PFSK-1 (cell line): ENCODE results near the gene RRAGB. TPM values are rescaled to one million over a fixed set of nuclear protein-coding genes. Genes with fewer than 3 reads are reported as not detected.

Source experiments
- FOXP2 ChIP-seq: optimal IDR thresholded peaks from 2 replicates; pipeline ENCODE3; 2011; ENCODE audit warnings: borderline replicate concordance, control low read depth, inconsistent platforms; ENCODE audit not compliant: insufficient read depth; ENCODE audit errors: extremely low read length, extremely low read depth
- POLR2AphosphoS5 ChIP-seq: IDR thresholded peaks from 2 replicates; pipeline ENCODE4 v1.6.1; 2012; ENCODE audit warnings: low read depth, mild to moderate bottlenecking, control low read depth, low read length, moderate library complexity
- SIN3A ChIP-seq: IDR thresholded peaks from 2 replicates; pipeline ENCODE4 v1.6.1; 2012; ENCODE audit warnings: mild to moderate bottlenecking, low read length, moderate library complexity, borderline replicate concordance; ENCODE audit not compliant: insufficient read depth
- TAF1 ChIP-seq: IDR thresholded peaks from 2 replicates; pipeline ENCODE4 v1.6.1; 2012; ENCODE audit warnings: low read length, control low read depth, borderline replicate concordance; ENCODE audit not compliant: insufficient read depth
- polyA plus RNA-seq: library from polyadenylated mRNA; unstranded; fragments of >200 nt; gene quantifications from one replicate; pipeline ENCODE4 v1.2.1, GENCODE V29; 2012; ENCODE audit warnings: low read depth, missing spikeins; ENCODE audit not compliant: insufficient read length
- TF ChIP-seq, protein P1 (sequence below), 2 experiments: IDR thresholded peaks; 2 replicates each; pipeline versions ENCODE4 v1.6.1 to v1.8.0; 2011 to 2012; ENCODE audit warnings: low read depth in 2 of 2, low read length in 2 of 2, control low read depth in 1 of 2, inconsistent platforms in 1 of 2, mild to moderate bottlenecking in 1 of 2, moderate library complexity in 1 of 2; ENCODE audit not compliant: insufficient read depth in 1 of 2

RRAGB gene, protein sequence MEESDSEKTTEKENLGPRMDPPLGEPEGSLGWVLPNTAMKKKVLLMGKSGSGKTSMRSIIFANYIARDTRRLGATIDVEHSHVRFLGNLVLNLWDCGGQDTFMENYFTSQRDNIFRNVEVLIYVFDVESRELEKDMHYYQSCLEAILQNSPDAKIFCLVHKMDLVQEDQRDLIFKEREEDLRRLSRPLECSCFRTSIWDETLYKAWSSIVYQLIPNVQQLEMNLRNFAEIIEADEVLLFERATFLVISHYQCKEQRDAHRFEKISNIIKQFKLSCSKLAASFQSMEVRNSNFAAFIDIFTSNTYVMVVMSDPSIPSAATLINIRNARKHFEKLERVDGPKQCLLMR
- polyA plus RNA-seq: 5.2 TPM

DNA sequence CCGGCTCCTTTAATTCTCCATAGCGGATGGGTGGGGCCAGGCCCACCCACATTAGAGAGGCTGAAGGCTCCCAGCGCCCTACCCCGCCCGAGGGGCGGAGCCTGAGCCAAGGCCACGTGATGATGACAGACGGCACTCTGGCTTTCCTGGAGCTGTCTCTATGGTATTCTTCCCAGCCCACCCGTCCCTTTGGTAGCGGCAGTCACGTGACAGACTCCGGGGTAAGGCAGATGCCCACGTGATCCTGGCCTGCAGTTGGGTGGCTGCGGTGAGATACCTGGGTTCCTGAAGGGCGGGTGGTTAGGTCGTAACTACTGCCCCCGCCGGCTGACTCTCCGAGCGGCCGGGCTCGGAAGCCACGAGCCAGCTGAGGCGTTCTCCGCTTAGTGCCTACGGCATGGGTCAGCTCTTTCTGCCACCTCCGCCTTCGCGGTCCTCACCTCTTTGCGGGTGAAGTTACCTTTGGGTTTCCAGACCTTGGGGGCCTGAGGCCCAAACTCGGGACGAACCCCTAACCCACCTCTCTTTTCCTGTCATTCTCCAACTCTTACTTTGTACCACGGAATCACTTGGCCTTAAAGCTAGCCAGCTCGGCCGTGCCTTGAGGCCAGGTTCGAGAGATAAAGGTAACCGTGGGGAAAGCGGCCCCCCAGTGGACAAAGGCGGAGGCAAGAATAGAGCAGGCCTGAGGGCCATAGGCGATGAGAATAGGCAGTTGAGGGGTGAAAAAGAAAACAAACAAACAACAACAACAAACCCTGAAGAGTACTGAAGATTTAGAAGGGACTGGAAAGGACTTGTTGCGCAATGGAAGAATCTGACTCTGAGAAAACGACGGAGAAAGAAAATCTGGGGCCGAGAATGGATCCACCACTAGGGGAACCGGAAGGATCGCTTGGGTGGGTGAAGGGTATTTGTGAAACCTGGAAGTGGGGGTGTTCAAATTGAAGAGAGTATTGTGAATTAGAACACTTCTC, at the start of gene RRAGB:
RRAGB (plus strand) TSS at position 229 of the 977 bp plus-strand sequence; CDS start at position 808, 579 bp downstream.
- TF ChIP-seq SIN3A: no peak
- TF ChIP-seq POLR2AphosphoS5: 0 out of 2 replicates have a peak, but pooled peaks have one; percentile 46

DNA sequence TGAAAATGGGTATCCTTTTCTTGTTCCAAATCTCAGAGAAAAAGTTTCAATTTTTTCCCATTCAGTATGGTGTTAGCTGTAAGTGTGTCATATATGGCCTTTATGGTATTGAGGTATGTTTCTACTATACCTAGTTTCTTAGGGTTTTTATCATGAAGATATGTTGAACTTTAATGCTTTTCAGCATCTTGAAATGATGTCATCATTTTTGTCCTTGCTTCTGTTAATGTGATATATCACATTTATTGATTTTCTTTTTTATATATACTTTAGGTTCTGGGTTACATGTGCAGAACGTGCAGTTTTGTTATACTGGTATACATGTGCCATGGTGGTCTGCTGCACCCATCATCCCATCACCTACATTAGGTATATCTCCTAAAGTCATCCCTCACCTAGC, 49.5 kb upstream of the RRAGB start:
- TF ChIP-seq, protein P1, sequence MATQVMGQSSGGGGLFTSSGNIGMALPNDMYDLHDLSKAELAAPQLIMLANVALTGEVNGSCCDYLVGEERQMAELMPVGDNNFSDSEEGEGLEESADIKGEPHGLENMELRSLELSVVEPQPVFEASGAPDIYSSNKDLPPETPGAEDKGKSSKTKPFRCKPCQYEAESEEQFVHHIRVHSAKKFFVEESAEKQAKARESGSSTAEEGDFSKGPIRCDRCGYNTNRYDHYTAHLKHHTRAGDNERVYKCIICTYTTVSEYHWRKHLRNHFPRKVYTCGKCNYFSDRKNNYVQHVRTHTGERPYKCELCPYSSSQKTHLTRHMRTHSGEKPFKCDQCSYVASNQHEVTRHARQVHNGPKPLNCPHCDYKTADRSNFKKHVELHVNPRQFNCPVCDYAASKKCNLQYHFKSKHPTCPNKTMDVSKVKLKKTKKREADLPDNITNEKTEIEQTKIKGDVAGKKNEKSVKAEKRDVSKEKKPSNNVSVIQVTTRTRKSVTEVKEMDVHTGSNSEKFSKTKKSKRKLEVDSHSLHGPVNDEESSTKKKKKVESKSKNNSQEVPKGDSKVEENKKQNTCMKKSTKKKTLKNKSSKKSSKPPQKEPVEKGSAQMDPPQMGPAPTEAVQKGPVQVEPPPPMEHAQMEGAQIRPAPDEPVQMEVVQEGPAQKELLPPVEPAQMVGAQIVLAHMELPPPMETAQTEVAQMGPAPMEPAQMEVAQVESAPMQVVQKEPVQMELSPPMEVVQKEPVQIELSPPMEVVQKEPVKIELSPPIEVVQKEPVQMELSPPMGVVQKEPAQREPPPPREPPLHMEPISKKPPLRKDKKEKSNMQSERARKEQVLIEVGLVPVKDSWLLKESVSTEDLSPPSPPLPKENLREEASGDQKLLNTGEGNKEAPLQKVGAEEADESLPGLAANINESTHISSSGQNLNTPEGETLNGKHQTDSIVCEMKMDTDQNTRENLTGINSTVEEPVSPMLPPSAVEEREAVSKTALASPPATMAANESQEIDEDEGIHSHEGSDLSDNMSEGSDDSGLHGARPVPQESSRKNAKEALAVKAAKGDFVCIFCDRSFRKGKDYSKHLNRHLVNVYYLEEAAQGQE (IDR thresholded peaks at IDR 0.05; ENCODE audit: insufficient read depth in 1 of 2, low read depth in 2 of 2, low read length in 2 of 2): no peak
- TF ChIP-seq SIN3A (no peak), TAF1 (no peak), FOXP2 (no peak), POLR2AphosphoS5 (no peak)

DNA sequence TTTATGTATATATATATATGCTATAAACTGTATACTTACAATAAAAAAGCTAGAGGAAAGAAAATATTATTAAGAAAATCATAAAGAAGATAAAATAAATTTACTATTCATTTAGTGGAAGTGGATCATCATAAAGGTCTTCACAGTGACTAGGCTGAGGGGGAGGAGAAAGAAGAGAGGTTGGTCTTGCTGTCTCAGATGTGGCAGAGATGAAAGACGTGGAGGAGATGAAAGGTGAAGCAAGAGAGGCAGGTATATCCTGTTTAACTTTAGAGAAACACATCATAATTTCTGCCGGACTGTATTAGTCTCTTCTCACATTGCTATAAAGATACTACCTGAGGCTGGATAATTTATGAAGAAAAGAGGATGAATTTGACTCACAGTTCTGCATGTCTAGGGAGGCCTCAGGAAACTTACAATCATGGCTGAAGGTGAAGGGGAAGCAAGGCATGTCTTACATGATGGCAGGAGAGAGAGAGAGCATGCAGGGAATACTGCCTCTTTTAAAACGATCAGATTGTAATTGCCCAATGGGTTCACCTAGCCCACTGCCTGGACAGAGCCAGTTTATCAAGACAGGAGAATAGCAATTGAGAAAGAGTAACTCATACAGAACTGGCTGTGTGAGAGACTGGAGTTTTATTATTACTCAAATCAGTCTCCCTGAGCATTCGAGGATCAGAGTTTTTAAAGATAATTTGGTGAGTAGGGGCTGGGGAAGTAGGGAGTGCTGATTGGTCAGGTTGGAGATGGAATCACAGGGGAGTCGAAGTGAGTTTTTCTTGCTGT, 22.1 kb upstream of the RRAGB start:
- TF ChIP-seq TAF1 (no peak), FOXP2 (no peak), SIN3A (no peak), POLR2AphosphoS5 (no peak)
- TF ChIP-seq, protein P1 (IDR thresholded peaks at IDR 0.05; ENCODE audit: insufficient read depth in 1 of 2, low read depth in 2 of 2, low read length in 2 of 2): no peak

DNA sequence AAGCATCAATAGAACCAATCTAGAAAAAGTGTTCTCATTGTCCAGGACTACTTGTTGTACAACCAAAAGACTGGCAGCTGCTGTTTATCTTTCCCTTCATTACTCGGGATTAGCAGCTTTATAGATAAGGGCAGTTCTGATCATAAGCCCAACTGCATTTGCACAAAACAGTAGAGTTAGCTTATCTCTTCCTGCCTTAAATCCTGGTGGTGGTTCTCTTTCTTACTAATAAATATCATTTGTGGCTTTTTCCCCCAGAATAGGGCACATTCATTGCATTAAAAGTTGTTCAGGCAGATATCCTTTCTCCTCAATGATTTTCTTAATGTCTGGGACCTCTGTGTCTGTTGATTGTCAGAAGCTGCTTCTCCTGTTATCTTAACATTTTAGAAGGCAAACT, 20.2 kb upstream of the RRAGB start:
- TF ChIP-seq POLR2AphosphoS5: no peak
- TF ChIP-seq, protein P1 (IDR thresholded peaks at IDR 0.05; ENCODE audit: insufficient read depth in 1 of 2, low read depth in 2 of 2, low read length in 2 of 2): no peak
- TF ChIP-seq TAF1: no peak
- TF ChIP-seq SIN3A: no peak
- TF ChIP-seq FOXP2: no peak

DNA sequence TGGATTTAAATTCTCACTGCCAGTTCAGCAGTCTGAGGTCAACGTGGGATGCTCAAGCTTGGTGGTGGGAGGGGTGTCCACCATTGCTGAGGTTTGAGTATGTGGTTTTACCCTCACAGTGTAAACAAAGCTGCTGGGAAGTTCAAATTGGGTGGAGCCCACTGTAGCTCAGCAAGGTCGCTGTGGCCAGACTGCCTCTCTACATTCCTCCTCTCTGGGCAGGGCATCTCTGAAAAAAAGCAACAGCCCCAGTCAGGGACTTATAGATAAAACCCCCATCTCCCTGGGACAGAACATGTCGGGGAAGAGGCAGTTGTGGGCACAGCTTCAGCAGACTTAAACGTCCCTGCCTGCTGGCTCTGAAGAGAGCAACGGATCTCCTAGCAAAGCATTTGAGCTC, 14.9 kb upstream of the RRAGB start:
- TF ChIP-seq, protein P1 (IDR thresholded peaks at IDR 0.05; ENCODE audit: insufficient read depth in 1 of 2, low read depth in 2 of 2, low read length in 2 of 2): no peak
- TF ChIP-seq FOXP2: no peak
- TF ChIP-seq TAF1: no peak
- TF ChIP-seq POLR2AphosphoS5: no peak
- TF ChIP-seq SIN3A: no peak
